ENCODE results near the gene SEPTIN2.
"Not testable (repeated sequence)": the region's sequence is repeated elsewhere in the genome, so short reads cannot be mapped to it uniquely, and the experiment has no call there.

Gene SEPTIN2

DNA sequence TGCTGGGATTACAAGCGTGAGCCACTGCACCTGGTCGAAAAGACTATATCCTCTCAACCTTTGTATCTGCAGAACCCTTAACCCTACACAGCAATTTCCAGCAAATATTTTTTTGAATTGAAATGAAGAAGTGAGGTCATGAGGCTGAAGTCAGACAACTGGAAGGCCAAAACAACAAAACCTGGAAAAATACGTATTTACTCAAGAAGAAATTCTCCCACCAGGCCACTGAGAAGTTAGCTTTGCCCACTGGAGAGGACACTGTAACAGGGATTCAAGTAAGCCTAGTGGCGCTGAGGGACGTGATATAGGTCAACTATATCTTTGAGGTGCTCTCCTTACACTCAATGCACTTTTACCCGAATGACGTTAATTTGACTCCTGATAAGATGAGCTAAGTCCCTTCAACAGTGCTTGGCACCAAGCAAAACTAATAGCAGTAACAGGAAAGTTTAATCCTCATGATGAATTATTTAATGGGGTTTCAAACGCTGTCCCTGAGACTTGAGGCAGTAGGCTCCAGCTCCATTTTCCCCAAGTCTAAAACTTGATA lies 2.1 kb upstream of the SEPTIN2 start:
- no peak for DNase-seq (ENCODE audit: low read depth in 1 of 2, low spot score in 1 of 2)

- DNase-seq (ENCODE audit: low read depth in 1 of 2, low spot score in 1 of 2), result no peak
Measured at GRCh38 chr2:241314226-241315092, 1.3 kb upstream of the SEPTIN2 start.

GRCh38 chr2:241315093-241315878 lies 439 bp upstream of the SEPTIN2 start, which contains the start of gene HDLBP:
Gene HDLBP, minus strand, starts transcription at chr2:241315672. Its CDS starts 48,803 bp downstream, at chr2:241266869.
- DNase-seq (ENCODE audit: low read depth in 1 of 2, low spot score in 1 of 2), result peak; percentile 100

- no peak for DNase-seq (ENCODE audit: low read depth in 1 of 2, low spot score in 1 of 2)
Measured at GRCh38 chr2:241316825-241317224, 1.1 kb downstream of the SEPTIN2 start.

DNA sequence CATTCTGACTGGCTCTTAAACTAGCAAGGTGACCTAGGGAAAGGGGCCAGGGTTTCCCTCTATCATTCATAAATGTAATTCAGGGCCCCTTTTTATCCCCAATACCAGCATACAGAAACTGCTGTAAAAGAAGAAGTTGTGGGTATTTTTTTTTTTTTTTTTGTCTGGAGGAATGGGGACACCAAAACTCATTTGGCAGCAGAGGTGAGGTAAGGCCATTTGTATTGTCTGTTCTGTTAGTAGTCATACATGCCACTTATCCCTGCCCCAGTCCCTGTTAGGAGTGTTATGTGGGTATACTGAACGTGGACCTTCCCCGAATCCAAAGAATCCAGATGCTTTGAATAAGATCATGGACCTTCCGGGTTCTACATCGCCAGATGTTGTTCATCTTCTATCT lies 1.7 kb downstream of the SEPTIN2 start:
- DNase-seq (ENCODE audit: low read depth in 1 of 2, low spot score in 1 of 2), result no peak

- not testable (repeated sequence) for DNase-seq (ENCODE audit: low read depth in 1 of 2, low spot score in 1 of 2)
Measured at GRCh38 chr2:241318830-241319229, 3.1 kb downstream of the SEPTIN2 start.

DNA sequence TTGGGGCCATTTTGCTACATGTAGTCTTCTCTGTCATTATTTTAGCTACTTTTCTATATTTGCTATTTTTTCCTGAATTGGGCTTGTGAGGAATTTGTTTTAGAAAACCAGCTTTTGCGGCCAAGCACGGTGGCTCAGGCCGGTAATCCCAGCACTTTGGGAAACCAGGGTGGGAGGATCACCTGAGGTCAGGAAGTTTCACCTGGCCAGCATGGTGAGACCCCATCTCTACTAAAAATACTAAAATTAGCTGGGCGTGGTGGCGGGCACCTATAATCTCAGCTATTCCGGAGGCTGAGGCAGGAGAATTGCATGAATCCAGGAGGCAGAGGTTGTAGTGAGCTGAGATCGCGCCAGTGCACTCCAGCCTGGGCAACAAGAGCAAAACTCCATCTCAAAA lies 4.7 kb downstream of the SEPTIN2 start:
- DNase-seq (ENCODE audit: low read depth in 1 of 2, low spot score in 1 of 2), result no peak

- no peak for DNase-seq (ENCODE audit: low read depth in 1 of 2, low spot score in 1 of 2)
Measured at GRCh38 chr2:241321033-241321432, 5.3 kb downstream of the SEPTIN2 start.

DNA sequence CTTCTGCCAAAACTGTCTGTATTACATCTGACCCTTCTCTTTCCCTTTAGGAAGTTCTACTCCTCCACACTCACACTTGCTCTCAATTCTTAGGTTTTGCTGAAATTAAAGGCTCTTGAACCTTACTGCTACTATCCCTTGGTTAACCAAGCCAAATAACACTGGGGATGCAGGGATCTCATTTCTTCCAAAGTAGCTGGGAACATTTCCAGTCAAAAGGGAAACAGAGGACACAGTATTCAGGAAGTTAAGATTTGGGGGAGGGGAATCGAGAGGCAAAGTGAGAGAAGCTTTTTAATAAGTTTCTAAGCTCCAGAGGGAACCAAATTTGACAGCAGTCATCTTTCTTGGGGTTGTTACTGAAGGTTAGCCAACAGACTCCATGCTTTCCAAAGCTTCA lies 6.2 kb downstream of the SEPTIN2 start:
- DNase-seq (ENCODE audit: low read depth in 1 of 2, low spot score in 1 of 2), result no peak

DNA sequence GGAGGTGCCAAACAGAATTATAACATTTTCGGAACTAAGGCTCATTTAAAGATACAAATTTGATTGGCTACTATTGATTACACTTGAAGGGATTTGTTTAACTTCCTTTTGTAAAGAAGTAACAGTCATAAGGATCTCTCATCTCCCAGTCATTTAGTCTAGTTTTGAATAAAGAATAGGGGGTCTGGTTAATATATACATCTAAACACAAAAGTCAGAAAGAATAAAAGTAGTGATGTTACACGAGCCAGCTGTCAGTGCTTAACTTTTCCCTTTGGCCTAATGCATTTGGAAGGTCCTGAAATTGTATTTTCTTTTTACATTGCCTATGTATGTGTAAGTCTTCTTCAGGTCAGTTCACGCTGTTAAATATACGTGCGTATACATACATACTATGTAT lies 8.1 kb downstream of the SEPTIN2 start:
- no peak for DNase-seq (ENCODE audit: low read depth in 1 of 2, low spot score in 1 of 2)

GRCh38 chr2:241324775-241325174 lies 9.1 kb downstream of the SEPTIN2 start:
- no peak for DNase-seq (ENCODE audit: low read depth in 1 of 2, low spot score in 1 of 2)

GRCh38 chr2:241325257-241325656 lies 9.5 kb downstream of the SEPTIN2 start:
- DNase-seq (ENCODE audit: low read depth in 1 of 2, low spot score in 1 of 2), result no peak

- DNase-seq (ENCODE audit: low read depth in 1 of 2, low spot score in 1 of 2), result no peak
Measured at GRCh38 chr2:241329669-241330615, 14.2 kb downstream of the SEPTIN2 start.

DNA sequence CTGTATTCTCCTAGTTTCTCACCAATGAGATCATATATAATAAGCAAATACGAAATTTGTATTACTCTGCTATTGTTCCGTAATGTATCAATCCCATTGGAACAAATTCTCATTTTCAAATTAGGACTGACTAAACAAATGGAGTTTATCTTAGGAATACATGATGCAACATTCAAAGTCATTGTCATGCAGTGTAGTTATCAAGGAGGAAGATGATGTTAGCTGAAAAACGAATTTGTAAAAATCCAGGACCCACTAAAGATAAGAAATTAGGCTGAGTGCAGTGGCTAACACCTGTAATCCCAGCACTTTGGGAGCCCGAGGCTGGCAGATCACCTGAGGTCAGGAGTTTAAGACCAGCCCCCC lies 14.9 kb downstream of the SEPTIN2 start:
- DNase-seq (ENCODE audit: low read depth in 1 of 2, low spot score in 1 of 2), result no peak

DNA sequence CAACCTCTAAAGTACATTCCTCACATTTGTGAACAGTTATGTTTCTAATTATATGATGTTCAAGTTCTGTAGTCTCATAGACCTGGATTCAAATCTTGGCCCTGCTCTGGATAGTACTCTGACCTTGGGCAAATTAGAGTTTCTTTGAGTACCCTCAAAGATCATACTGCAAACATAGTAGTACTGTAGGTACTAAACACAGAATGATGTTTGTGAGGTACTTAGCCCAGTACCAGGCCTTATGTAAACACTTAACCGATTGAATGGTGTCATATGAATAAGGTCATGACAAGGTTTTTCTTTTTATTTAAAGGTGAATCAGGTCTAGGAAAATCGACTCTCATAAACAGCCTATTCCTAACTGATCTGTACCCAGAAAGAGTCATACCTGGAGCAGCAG lies 19.1 kb downstream of the SEPTIN2 start:
- DNase-seq (ENCODE audit: low read depth in 1 of 2, low spot score in 1 of 2), result no peak

DNA sequence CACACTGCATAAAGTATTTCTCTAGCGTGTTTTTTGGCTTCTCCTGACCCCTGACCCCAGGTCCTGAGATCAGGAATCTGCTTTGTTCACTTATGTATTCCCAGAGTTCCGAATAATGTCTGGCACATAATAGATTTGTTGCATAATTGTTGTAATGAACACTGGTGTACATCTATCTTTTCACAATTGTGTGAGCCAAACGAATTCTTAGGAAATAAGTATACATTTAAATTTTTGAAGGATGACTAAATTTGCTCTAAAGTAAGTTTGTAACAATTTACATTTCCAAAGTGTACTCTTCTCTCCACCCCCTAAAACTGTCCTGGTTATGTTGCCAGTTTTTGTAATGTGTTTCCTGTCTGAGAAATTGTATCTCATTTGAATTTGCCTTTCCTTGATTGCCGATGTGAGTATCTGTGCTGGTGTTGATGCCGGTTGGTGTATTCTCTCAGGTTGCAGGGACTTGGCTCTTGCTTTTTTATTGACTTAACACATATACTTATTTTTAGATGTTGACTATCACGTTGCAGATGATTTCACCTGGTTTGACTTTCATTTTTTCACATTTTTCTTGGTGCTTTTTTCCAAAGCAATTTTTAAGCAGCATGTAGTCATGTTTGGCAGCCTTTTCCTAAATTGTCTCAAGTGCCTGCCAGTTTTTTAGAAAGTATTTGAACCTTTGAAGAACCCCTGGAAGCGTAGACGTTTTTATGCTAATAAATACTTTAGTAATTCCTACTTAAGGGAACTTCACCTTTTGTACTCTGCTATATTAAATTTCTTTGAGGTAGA lies 24.3 kb downstream of the SEPTIN2 start:
- DNase-seq (ENCODE audit: low read depth in 1 of 2, low spot score in 1 of 2), result no peak

DNA sequence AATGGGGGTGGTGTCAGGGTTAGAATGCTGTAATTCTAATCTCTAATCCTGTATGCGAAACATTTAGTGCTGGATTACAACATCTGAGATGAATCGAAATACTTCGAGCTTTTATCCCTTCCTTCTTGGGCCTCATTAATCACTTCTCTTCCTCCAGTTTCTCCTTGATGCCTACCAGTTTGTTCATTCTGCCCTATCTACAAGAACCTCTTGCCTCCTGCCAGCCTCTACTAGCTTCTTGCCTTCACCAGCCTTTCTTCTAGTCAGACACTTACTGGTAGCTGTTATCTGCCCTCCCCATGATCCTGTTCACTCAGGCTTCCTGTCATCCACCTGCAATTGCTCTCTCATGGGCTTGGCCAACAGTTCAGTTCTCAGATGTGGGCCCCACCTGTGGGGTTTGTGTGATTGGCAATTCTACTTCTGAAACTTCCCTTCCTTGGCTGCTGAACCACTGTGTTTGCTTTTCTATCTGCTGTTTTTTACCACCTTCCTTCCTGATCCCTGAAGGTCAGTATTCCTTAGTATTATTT lies 25.0 kb downstream of the SEPTIN2 start:
- DNase-seq (ENCODE audit: low read depth in 1 of 2, low spot score in 1 of 2), result no peak

DNA sequence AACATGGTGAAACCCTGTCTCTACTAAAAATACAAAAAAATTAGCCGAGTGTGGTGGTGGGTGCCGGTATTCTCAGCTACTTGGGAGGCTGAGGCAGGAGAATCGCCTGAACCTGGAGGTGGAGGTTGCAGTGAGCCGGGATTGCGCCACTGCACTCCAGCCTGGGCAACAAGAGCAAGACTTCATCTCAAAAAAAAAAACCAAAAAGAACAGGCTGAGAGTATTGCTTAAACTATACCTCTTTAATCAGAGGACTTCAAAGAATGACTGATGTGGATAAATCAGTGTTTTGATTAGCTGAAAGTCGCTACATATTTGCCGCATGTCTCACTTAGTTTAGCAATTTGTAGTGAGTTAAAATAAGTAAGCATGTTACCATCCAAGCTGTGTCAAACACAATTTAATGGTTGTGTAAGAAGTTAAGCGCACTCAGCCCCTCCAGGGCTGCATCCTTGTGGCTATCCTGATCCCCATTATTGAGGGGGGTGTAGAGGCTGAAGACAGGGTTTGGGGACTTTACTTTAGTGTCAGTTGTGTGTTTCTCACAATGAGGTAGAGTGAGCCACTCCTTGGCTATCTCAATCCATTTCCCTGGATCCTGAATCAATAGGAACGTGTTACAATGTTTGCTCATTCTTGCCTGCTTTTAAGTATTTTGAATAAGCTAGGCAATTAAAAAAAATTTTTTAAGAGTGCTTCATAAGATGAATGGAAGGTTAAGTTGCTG lies 29.4 kb downstream of the SEPTIN2 start:
- DNase-seq (ENCODE audit: low read depth in 1 of 2, low spot score in 1 of 2), result no peak

DNA sequence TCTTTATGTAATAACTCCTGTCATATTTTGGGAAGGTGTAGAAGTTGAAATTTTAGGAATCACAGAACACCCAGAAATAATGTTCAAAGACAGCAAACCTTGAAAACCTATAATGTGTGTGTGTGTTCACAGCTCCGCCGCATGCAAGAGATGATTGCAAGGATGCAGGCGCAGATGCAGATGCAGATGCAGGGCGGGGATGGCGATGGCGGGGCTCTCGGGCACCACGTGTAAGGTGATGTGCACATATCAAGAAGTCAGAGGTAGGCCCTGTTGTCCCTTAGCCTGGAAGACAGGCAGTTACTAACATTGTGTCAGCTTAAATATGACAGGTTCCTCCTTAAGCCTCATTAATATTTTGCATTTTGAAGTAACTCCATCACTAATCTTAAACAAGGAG lies 34.2 kb downstream of the SEPTIN2 start:
- DNase-seq (ENCODE audit: low read depth in 1 of 2, low spot score in 1 of 2), result no peak
